K562 (cell line): ENCODE measurements around the gene POP5. TPM values are rescaled to one million over a fixed set of nuclear protein-coding genes. Genes with fewer than 3 reads are reported as not detected.
"Not testable (repeated sequence)": the region's sequence is repeated elsewhere in the genome, so short reads cannot be mapped to it uniquely, and the experiment has no call there.

Experiments used
- ATAC-seq: fragments of 200-7000 bp; cut with Tn5 transposase; 3 replicates; pipeline ENCODE4 v1.9.1; 2020; ENCODE audit warnings: moderate library complexity
- BruUV-seq: library from RNA; stranded (reverse); fragments of 400-500 nt; replicated peaks from 2 replicates; lab custom pipeline; 2021; lab: Mats Ljungman, UMichigan
- CTCF ChIA-PET: fragments of 300-600 bp; formaldehyde crosslinking; extraction: SDS; loops from one replicate; lab custom pipeline; 2021; ENCODE audit warnings: low intra/inter-chr PET ratio; lab: Yijun Ruan, JAX
- POLR2A ChIA-PET: fragments of 300-600, 350-650 bp; sonication (Branson Sonifier 250); formaldehyde crosslinking; extraction: SDS; loops from one replicate; lab custom pipeline; 2021; ENCODE audit warnings: antibody characterized with exemption, inconsistent platforms; lab: Yijun Ruan, JAX
- DNase-seq, 4 experiments: peaks; one replicate each; pipeline versions ENCODE4 v3.0.0 to v3.0.0-alpha.2; 2011 to 2018; ENCODE audit warnings: low spot score in 3 of 4, mixed read lengths in 3 of 4; ENCODE audit errors: extremely low read depth in 1 of 4
- FAIRE-seq: peaks from 2 replicates; lab custom pipeline; 2011; peaks lifted over from hg19 to GRCh38; lab: Jason Lieb, UNC
- H2AFZ ChIP-seq: 2 replicates; pipeline ENCODE4 v1.6.0; 2011; ENCODE audit warnings: low read depth, low read length, control low read depth, inconsistent platforms
- H3K27ac ChIP-seq: fragments of 200-600 bp; 3 replicates; pipeline ENCODE4 v1.8.0; 2011; ENCODE audit warnings: low read depth, mild to moderate bottlenecking, control low read depth, inconsistent platforms, low read length, moderate library complexity, mixed read lengths; ENCODE audit errors: extremely low read depth
- H3K27me3 ChIP-seq, 2 experiments: fragments of 300-600 bp in 1 of 2; 2 replicates in 1 of 2; 3 replicates in 1 of 2; pipeline versions ENCODE4 v1.6.0 to v1.8.0; 2011; ENCODE audit warnings: inconsistent platforms in 2 of 2, low read length in 2 of 2, mild to moderate bottlenecking in 1 of 2, mixed read lengths in 1 of 2, moderate library complexity in 1 of 2; ENCODE audit not compliant: control insufficient read depth in 2 of 2, insufficient read depth in 2 of 2
- H3K36me3 ChIP-seq: fragments of 300-600 bp; 3 replicates; pipeline ENCODE4 v1.8.0; 2011; ENCODE audit warnings: mild to moderate bottlenecking, low read length, inconsistent platforms; ENCODE audit not compliant: control insufficient read depth, insufficient read depth
- H3K4me1 ChIP-seq, 2 experiments: fragments of 200-600 bp in 1 of 2; replicated peaks in 1 of 2; 2 replicates in 1 of 2; 3 replicates in 1 of 2; pipeline versions ENCODE4 v1.5.1 to v1.8.0; 2011; ENCODE audit warnings: inconsistent platforms in 2 of 2, low read length in 2 of 2, mild to moderate bottlenecking in 1 of 2, mixed read lengths in 1 of 2, moderate library complexity in 1 of 2; ENCODE audit not compliant: control insufficient read depth in 2 of 2, insufficient read depth in 2 of 2
- H3K4me2 ChIP-seq: 2 replicates; pipeline ENCODE4 v1.6.1; 2011; ENCODE audit warnings: low read length, control low read depth, inconsistent platforms, mixed read lengths; ENCODE audit not compliant: insufficient read depth
- H3K4me3 ChIP-seq: fragments of 200-600 bp; sonication (generic), shearing (Covaris generic); 2 replicates; pipeline ENCODE4 v1.5.1; 2016; ENCODE audit warnings: control low read depth, inconsistent platforms
- H3K79me2 ChIP-seq: fragments of 200-600 bp; 3 replicates; pipeline ENCODE4 v1.8.0; 2011; ENCODE audit warnings: low read length, inconsistent platforms; ENCODE audit not compliant: control insufficient read depth, insufficient read depth
- H3K9ac ChIP-seq, 2 experiments: 2 replicates each; pipeline versions ENCODE4 v1.6.0 to v1.6.1; 2011; ENCODE audit warnings: low read depth in 2 of 2, low read length in 2 of 2, control low read depth in 1 of 2, inconsistent platforms in 1 of 2, mild to moderate bottlenecking in 1 of 2, mixed read lengths in 1 of 2; ENCODE audit not compliant: insufficient read depth in 1 of 2
- H3K9me1 ChIP-seq: one replicate; pipeline ENCODE4 v1.6.0; 2011; ENCODE audit warnings: inconsistent platforms, mild to moderate bottlenecking, low read length, moderate library complexity; ENCODE audit not compliant: control insufficient read depth, insufficient read depth
- H3K9me3 ChIP-seq: replicated peaks from 2 replicates; pipeline ENCODE4 v1.5.1; 2011; ENCODE audit warnings: low read depth, low read length, inconsistent platforms; ENCODE audit not compliant: control insufficient read depth, insufficient read depth
- H4K20me1 ChIP-seq: replicated peaks from 2 replicates; pipeline ENCODE4 v1.6.1; 2011; ENCODE audit warnings: low read length, inconsistent platforms, mixed read lengths; ENCODE audit not compliant: control insufficient read depth, insufficient read depth
- ARID1B ChIP-seq: fragments of 450-650 bp; IDR thresholded peaks from 2 replicates; pipeline ENCODE4 v1.6.1; 2016; ENCODE audit warnings: antibody characterized with exemption, mild to moderate bottlenecking, inconsistent platforms
- CTBP1 ChIP-seq: fragments of 450-650 bp; IDR thresholded peaks from 2 replicates; pipeline ENCODE4 v1.6.1; 2016; ENCODE audit warnings: borderline replicate concordance
- PBX2 ChIP-seq, 2 experiments: IDR thresholded peaks in 1 of 2; conservative IDR thresholded peaks in 1 of 2; 2 replicates each; pipeline ENCODE4 v1.6.1; 2016; ENCODE audit warnings: low read depth in 2 of 2, mild to moderate bottlenecking in 1 of 2, missing compliant biosample characterization in 1 of 2, missing genetic modification characterization in 1 of 2, moderate library complexity in 1 of 2
- TAL1 ChIP-seq: fragments of 450-650 bp; IDR thresholded peaks from 2 replicates; pipeline ENCODE4 v1.6.1; 2016; ENCODE audit warnings: mild to moderate bottlenecking
- TCF3 ChIP-seq: sonication (generic); formaldehyde crosslinking; IDR thresholded peaks from 2 replicates; pipeline ENCODE4 v1.4.0; 2020; ENCODE audit warnings: mild to moderate bottlenecking, missing genetic modification reagents
- WGBS: fragments of 100-300 bp; shearing (Covaris generic); methylation state at CpG from one replicate; pipeline ENCODE4 v1.1.6; 2016; ENCODE audit warnings: low coverage, mixed read lengths; ENCODE audit not compliant: insufficient coverage; ENCODE audit errors: missing lambda C conversion rate; 5-methylcytosine and 5-hydroxymethylcytosine counted together
- in situ Hi-C: fragments of 300-500 bp; cut with MboI; formaldehyde crosslinking; loops from 4 replicates; pipeline ENCODE4 v1.15.0; 2018; ENCODE audit warnings: inconsistent platforms, mixed read lengths
- intact Hi-C: fragments of 100-400 bp; cut with micrococcal nuclease; formaldehyde crosslinking; loops from 2 replicates; pipeline ENCODE4 v1.14.2; 2022
- polyA plus RNA-seq, 8 experiments: library from polyadenylated mRNA; depleted of rRNA in 4 of 8; stranded (reverse) in 5 of 8; unstranded in 3 of 8; fragments of >200 nt; fragmentation: Nextera tagmentation in 2 of 8; fragmentation: Illumina TruSeq in 1 of 8; extraction: Ambion mirVana in 2 of 8; extraction: Trizol in 1 of 8; gene quantifications; 2 replicates each; pipeline versions ENCODE4 v1.2.1 to v1.2.3, GENCODE V29; 2011 to 2014; ENCODE audit warnings: inconsistent platforms in 1 of 8, missing spikeins in 1 of 8
- total RNA-seq, 7 experiments: library from RNA; depleted of rRNA in 6 of 7; stranded (reverse); fragments of >200 nt in 6 of 7; fragmentation: Illumina TruSeq in 2 of 7; extraction: Trizol in 2 of 7; gene quantifications; 2 replicates each; pipeline versions ENCODE4 v1.2.1 to v1.2.3, GENCODE V29; 2011 to 2021; ENCODE audit warnings: low replicate concordance in 1 of 7

Gene POP5
- total and polyA plus RNA-seq, 9 of the 15 experiments (the other 6 are each of a cell fraction or from before 2014, with no cell fraction given) = 57.5 to 253 (median 73.8) TPM

- H3K9me1 ChIP-seq; H3K9me3 ChIP-seq; H2AFZ ChIP-seq; BruUV-seq; ATAC-seq; H4K20me1 ChIP-seq; DNase-seq; POLR2A ChIA-PET; intact Hi-C loops; H3K9ac ChIP-seq; in situ Hi-C loops; H3K4me3 ChIP-seq; H3K4me2 ChIP-seq; CTCF ChIA-PET; H3K36me3 ChIP-seq; FAIRE-seq; H3K79me2 ChIP-seq; H3K4me1 ChIP-seq; H3K27ac ChIP-seq; TF ChIP-seq PBX2 (CRISPR knock-in tag; IDR thresholded peaks at IDR 0.05; ENCODE audit: low read depth): not testable (repeated sequence)
- peaks cover 3 to 22% of the 10 kb centered on the region in 2 experiments; a peak in 3 of 5 replicates for H3K27me3 ChIP-seq
- 0 out of 2 replicates have a peak, but pooled peaks have one; percentile 26 for TF ChIP-seq TCF3 (CRISPR knock-in tag)
- TF ChIP-seq PBX2 (tag; conservative IDR thresholded peaks at IDR 0.05; ENCODE audit: low read depth) = 0 out of 2 replicates have a peak, but pooled peaks have one; percentile 11
- peak; percentile 14; the same call in 1 of the 2 replicates for TF ChIP-seq ARID1B
- TF ChIP-seq CTBP1 = peak; percentile 32; the same call in 1 of the 2 replicates
- peak; percentile 32 for TF ChIP-seq TAL1
- 0% methylated on average over 1 of the region's 1 CpG for WGBS
These were observed 30.3 kb upstream of the POP5 start for GRCh38 chr12:120611534-120611933.
